Measurements from ENCODE around the gene EXOC7. TPM values are rescaled to one million over a fixed set of nuclear protein-coding genes. Genes with fewer than 3 reads are reported as not detected.

Gene EXOC7
- total RNA-seq, 1 experiment from 2014 or later = 117 TPM

GRCh38 chr17:76151896-76152454 is 48.4 kb upstream of the EXOC7 start:
- Histone ChIP-seq H3K27ac (ENCODE audit: low read depth, low read length, poor library complexity, severe bottlenecking) (no peak overlapping the region), H3K4me1 (ENCODE audit: insufficient read depth, low read length, poor library complexity, severe bottlenecking) (peaks cover 4% of the 10 kb centered on the region), H3K27me3 (replicated peaks; ENCODE audit: insufficient read depth, low read depth, low read length, poor library complexity) (no peaks in the 10 kb centered on the region), H3K9me3 (ENCODE audit: low read depth, low read length, poor library complexity, severe bottlenecking) (no peaks in the 10 kb centered on the region), H3K4me3 (ENCODE audit: low read depth, low read length, poor library complexity, severe bottlenecking) (no peak overlapping the region), H3K36me3 (ENCODE audit: insufficient read depth, low read length, poor library complexity, severe bottlenecking) (no peaks in the 10 kb centered on the region)
- intact Hi-C loops (cut with micrococcal nuclease; ENCODE audit: unreplicated experiment) = no loop called here
- no peak for DNase-seq (ENCODE audit: low spot score)
- TF ChIP-seq EZH2 (IDR thresholded peaks at IDR 0.05; ENCODE audit: borderline replicate concordance, low read depth, low read length, poor library complexity, severe bottlenecking) = no peak
- no peak for TF ChIP-seq CTCF (conservative IDR thresholded peaks at IDR 0.05; ENCODE audit: low read depth, low read length)
- BruUV-seq (replicated peaks) = no TSS peak
- ChIA-PET POLR2A (ENCODE audit: low non-redundant PET) (no interaction called here), CTCF (interaction anchor here (0.5 kb wide), 1 partner anchor 31 kb away, joined by 6 read pairs; no protein-coding TSS in a partner anchor)

- Histone ChIP-seq H3K9me3 (ENCODE audit: low read depth, low read length, poor library complexity, severe bottlenecking) (no peaks in the 10 kb centered on the region), H3K36me3 (ENCODE audit: insufficient read depth, low read length, poor library complexity, severe bottlenecking) (no peaks in the 10 kb centered on the region), H3K27ac (ENCODE audit: low read depth, low read length, poor library complexity, severe bottlenecking) (no peak overlapping the region), H3K4me3 (ENCODE audit: low read depth, low read length, poor library complexity, severe bottlenecking) (no peak overlapping the region), H3K27me3 (replicated peaks; ENCODE audit: insufficient read depth, low read depth, low read length, poor library complexity) (no peaks in the 10 kb centered on the region), H3K4me1 (ENCODE audit: insufficient read depth, low read length, poor library complexity, severe bottlenecking) (peaks cover 8% of the 10 kb centered on the region)
- BruUV-seq (replicated peaks) = no TSS peak
- no peak for DNase-seq (ENCODE audit: low spot score)
- TF ChIP-seq EZH2 (IDR thresholded peaks at IDR 0.05; ENCODE audit: borderline replicate concordance, low read depth, low read length, poor library complexity, severe bottlenecking) = no peak
- TF ChIP-seq CTCF (conservative IDR thresholded peaks at IDR 0.05; ENCODE audit: low read depth, low read length) = no peak
- ChIA-PET CTCF (interaction anchor here (0.5 kb wide), 1 partner anchor 30 kb away, joined by 4 read pairs; no protein-coding TSS in a partner anchor), POLR2A (ENCODE audit: low non-redundant PET) (no interaction called here)
- intact Hi-C loops (cut with micrococcal nuclease; ENCODE audit: unreplicated experiment) = no loop called here
Measured at GRCh38 chr17:76150712-76151622, 47.4 kb upstream of the EXOC7 start.

- DNase-seq (ENCODE audit: low spot score) = no peak
Measured at GRCh38 chr17:76149214-76149613, 45.6 kb upstream of the EXOC7 start.

More at GRCh38 chr17:76149214-76149613, 45.6 kb upstream of the EXOC7 start:
- no peaks in the 10 kb centered on the region for H3K36me3 ChIP-seq (ENCODE audit: insufficient read depth, low read length, poor library complexity, severe bottlenecking)
- no TSS peak for BruUV-seq (replicated peaks)
- ChIA-PET CTCF (interaction anchor here (0.6 kb wide), 1 partner anchor 30 kb away, joined by 3 read pairs; no protein-coding TSS in a partner anchor), POLR2A (ENCODE audit: low non-redundant PET) (no interaction called here)
- intact Hi-C loops (cut with micrococcal nuclease; ENCODE audit: unreplicated experiment) = no loop called here
- H3K9me3 ChIP-seq (ENCODE audit: low read depth, low read length, poor library complexity, severe bottlenecking) = no peaks in the 10 kb centered on the region
- peaks cover 24% of the 10 kb centered on the region for H3K4me1 ChIP-seq (ENCODE audit: insufficient read depth, low read length, poor library complexity, severe bottlenecking)
- H3K27ac ChIP-seq (ENCODE audit: low read depth, low read length, poor library complexity, severe bottlenecking) = no peak overlapping the region
- TF ChIP-seq EZH2 (IDR thresholded peaks at IDR 0.05; ENCODE audit: borderline replicate concordance, low read depth, low read length, poor library complexity, severe bottlenecking) = no peak
- TF ChIP-seq CTCF (conservative IDR thresholded peaks at IDR 0.05; ENCODE audit: low read depth, low read length) = no peak
- H3K4me3 ChIP-seq (ENCODE audit: low read depth, low read length, poor library complexity, severe bottlenecking) = no peak overlapping the region
- no peaks in the 10 kb centered on the region for H3K27me3 ChIP-seq (replicated peaks; ENCODE audit: insufficient read depth, low read depth, low read length, poor library complexity)

Measured in A673 (cell line).